Gastrocnemius medialis (tissue), 4 donors: ENCODE results near the gene CA9. TPM values are rescaled to one million over a fixed set of nuclear protein-coding genes. Genes with fewer than 3 reads are reported as not detected.

Experiments
- ATAC-seq, 2 donors: fragments of 150-250 bp; one replicate each; pipeline ENCODE4 v1.9.1; 2016
- DNase-seq, 2 donors: peaks; one replicate each; pipeline ENCODE4 v3.0.0-alpha.2; 2019
- H3K27ac ChIP-seq, 4 donors: fragments of 200-600 bp; sonication (generic); 1 replicate in 1 of 4; 2 replicates in 3 of 4; pipeline ENCODE4 v1.5.1; 2016 to 2018; ENCODE audit warnings: mild to moderate bottlenecking in 2 of 4, moderate library complexity in 1 of 4
- H3K27me3 ChIP-seq, 3 donors: fragments of 200-600 bp; sonication (generic) in 2 of 3; 1 replicate in 1 of 3; 2 replicates in 2 of 3; pipeline versions ENCODE4 v1.5.1 to v1.6.0; 2016 to 2019; ENCODE audit warnings: mild to moderate bottlenecking in 1 of 3, moderate library complexity in 1 of 3
- H3K36me3 ChIP-seq, 2 donors: fragments of 200-600 bp; sonication (generic) in 1 of 2; one replicate each; pipeline ENCODE4 v1.5.1; 2017 to 2018
- H3K4me1 ChIP-seq, 2 donors: fragments of 200-600 bp; sonication (generic) in 1 of 2; one replicate each; pipeline ENCODE4 v1.5.1; 2016 to 2017; ENCODE audit warnings: mild to moderate bottlenecking in 2 of 2
- H3K4me3 ChIP-seq, 4 donors: fragments of 200-600 bp; sonication (generic) in 3 of 4; 1 replicate in 1 of 4; 2 replicates in 3 of 4; pipeline ENCODE4 v1.5.1; 2016 to 2019; ENCODE audit warnings: mild to moderate bottlenecking in 2 of 4
- H3K9me3 ChIP-seq, 3 donors: fragments of 200-600 bp; sonication (generic) in 2 of 3; 1 replicate in 1 of 3; 2 replicates in 2 of 3; pipeline ENCODE4 v1.5.1; 2016 to 2019
- POLR2A ChIP-seq, 2 donors: fragments of 450-650 bp; IDR thresholded peaks; one replicate each; pipeline ENCODE4 v1.6.1; 2017; ENCODE audit warnings: antibody characterized with exemption in 2 of 2, mild to moderate bottlenecking in 2 of 2, moderate library complexity in 2 of 2
- in situ Hi-C, 4 donors: fragments of 200-750 bp; cut with MboI; loops; one replicate each; pipeline versions ENCODE4 v1.15.0 to v1.8.0; 2017; ENCODE audit warnings: low sequenced_read_pairs in 4 of 4
- intact Hi-C: fragments of 100-400 bp; cut with DNase I; formaldehyde crosslinking; loops from one replicate; pipeline ENCODE4 v1.15.1; 2023; ENCODE audit warnings: low total_unique reads
- total RNA-seq, 4 donors: library from RNA; depleted of rRNA; stranded (reverse); fragments of >200 nt; gene quantifications; one replicate each; pipeline versions ENCODE4 v1.1.0 to v1.2.3, GENCODE V29; 2016
- TF ChIP-seq, protein P1 (sequence below), 5 experiments: fragments of 450-650 bp in 3 of 5; fragments of 200-600 bp in 2 of 5; sonication (generic) in 2 of 5; IDR thresholded peaks in 4 of 5; conservative IDR thresholded peaks in 1 of 5; 1 replicate in 4 of 5; 2 replicates in 1 of 5; pipeline ENCODE4 v1.5.1; 2016 to 2019; ENCODE audit warnings: antibody characterized with exemption in 5 of 5, mild to moderate bottlenecking in 3 of 5, moderate library complexity in 3 of 5

CA9 gene
- total RNA-seq, 4 donors from 2014 or later = not detected

DNA sequence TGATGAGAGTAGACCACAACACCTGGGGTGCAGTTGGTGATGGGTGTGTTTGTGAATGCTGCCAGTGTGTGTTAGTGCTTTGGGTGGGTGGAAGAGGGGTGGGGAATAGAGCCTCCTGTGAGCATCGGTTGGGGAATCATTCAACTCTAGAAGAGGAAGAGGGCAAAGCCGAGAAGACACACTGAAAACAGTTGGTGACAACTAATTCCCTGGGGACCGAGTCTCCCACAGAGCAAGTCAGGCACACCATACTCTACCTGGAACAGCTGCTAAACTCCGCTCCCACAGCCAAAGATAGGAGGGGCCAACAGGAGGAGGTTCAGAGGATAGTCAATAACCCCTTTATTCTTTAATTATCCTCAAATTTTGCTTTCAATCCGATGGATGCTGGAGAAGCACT lies 7.2 kb upstream of the CA9 start:
- no peak for DNase-seq
- no peak for ATAC-seq
- TF ChIP-seq POLR2A (IDR thresholded peaks at IDR 0.05) = no peak
- TF ChIP-seq, protein P1, sequence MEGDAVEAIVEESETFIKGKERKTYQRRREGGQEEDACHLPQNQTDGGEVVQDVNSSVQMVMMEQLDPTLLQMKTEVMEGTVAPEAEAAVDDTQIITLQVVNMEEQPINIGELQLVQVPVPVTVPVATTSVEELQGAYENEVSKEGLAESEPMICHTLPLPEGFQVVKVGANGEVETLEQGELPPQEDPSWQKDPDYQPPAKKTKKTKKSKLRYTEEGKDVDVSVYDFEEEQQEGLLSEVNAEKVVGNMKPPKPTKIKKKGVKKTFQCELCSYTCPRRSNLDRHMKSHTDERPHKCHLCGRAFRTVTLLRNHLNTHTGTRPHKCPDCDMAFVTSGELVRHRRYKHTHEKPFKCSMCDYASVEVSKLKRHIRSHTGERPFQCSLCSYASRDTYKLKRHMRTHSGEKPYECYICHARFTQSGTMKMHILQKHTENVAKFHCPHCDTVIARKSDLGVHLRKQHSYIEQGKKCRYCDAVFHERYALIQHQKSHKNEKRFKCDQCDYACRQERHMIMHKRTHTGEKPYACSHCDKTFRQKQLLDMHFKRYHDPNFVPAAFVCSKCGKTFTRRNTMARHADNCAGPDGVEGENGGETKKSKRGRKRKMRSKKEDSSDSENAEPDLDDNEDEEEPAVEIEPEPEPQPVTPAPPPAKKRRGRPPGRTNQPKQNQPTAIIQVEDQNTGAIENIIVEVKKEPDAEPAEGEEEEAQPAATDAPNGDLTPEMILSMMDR (IDR thresholded peaks at IDR 0.05 in 4 of 5, conservative IDR thresholded peaks at IDR 0.05 in 1 of 5) = no peak
- in situ Hi-C loops = loop anchor here in 2 of 4 donors (10.0 to 25.0 kb wide), 2 partner anchors 58 to 104 kb away; a partner anchor contains a TSS
- H3K4me3 ChIP-seq = no peak overlapping the region
- H3K4me1 ChIP-seq = peaks cover 4 to 13% of the 10 kb centered on the region in 2 donors
- no peaks in the 10 kb centered on the region for H3K36me3 ChIP-seq
- no peaks in the 10 kb centered on the region for H3K9me3 ChIP-seq
- intact Hi-C loops = no loop called here
- H3K27ac ChIP-seq = no peak overlapping the region
- no peaks in the 10 kb centered on the region for H3K27me3 ChIP-seq

DNA sequence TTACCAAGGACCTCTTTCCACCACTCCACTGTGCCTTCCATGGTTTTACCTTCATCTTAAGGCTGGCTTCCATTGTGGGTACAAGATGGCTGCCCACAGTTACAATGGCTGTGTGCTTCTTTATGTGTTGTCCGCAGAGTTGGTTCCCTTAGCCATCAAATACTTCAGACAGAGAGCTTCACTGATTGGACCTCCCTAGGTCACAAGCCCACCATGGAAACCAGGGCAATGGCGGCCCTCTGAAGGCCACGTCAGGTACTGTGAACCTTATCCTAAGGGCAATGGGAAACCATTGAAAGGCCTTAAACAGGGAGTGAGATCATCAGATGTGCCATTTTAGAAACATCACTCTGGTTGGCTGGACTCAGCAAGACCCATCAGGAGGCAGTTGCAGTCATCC lies 5.8 kb upstream of the CA9 start:
- Histone ChIP-seq H3K36me3 (no peaks in the 10 kb centered on the region), H3K9me3 (no peaks in the 10 kb centered on the region), H3K4me3 (no peak overlapping the region), H3K27me3 (no peaks in the 10 kb centered on the region), H3K4me1 (peaks cover 4 to 12% of the 10 kb centered on the region in 2 donors), H3K27ac (no peak overlapping the region)
- intact Hi-C loops (no loop called here), in situ Hi-C loops (loop anchor here in 2 of 4 donors (10.0 to 25.0 kb wide), 2 partner anchors 57 to 106 kb away; a partner anchor contains a TSS)
- DNase-seq (no peak), ATAC-seq (no peak)
- TF ChIP-seq, protein P1 (IDR thresholded peaks at IDR 0.05 in 4 of 5, conservative IDR thresholded peaks at IDR 0.05 in 1 of 5) = no peak
- no peak for TF ChIP-seq POLR2A (IDR thresholded peaks at IDR 0.05)

DNA sequence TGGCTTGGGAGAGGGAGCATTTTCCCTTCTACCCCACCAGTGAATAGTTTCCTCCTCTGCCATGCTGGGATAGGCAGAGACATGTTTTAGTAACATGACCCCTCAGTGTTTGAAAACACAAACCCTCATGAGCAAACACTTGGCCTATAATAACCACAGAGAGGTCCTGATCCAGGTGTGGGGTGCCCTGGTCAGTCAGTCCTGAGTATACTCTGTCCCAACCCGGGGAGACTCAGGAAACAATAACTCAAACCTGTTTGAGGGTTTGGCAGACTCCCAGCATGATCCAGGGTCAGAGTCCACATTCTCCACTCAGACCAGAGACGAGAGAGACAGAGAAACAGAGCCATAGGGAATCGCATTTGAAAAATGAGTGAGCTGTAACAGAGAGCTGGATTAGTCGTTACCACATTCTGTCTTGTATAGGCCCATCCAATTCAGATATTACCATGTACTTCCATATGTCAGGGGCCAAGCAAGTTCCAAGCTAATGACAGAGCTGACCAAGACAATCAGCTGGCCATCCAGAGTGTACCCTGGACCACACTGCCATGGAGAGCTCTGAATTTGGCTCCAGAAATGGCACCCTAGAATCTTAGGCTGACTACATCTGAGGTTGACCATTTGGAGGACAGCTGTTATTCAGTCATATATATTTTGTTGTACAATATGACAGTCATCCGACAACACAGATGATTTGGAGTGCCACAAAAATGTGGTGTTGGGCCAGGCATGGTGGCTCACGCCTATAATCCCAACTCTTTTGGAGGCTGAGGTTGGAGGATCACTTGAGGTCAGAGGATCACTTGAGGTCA lies 4.2 kb upstream of the CA9 start:
- Histone ChIP-seq H3K27ac (no peak overlapping the region), H3K36me3 (no peaks in the 10 kb centered on the region), H3K27me3 (no peaks in the 10 kb centered on the region), H3K4me3 (no peak overlapping the region), H3K4me1 (peaks cover 11 to 22% of the 10 kb centered on the region in 2 donors), H3K9me3 (no peaks in the 10 kb centered on the region)
- intact Hi-C loops = no loop called here
- no peak for TF ChIP-seq POLR2A (IDR thresholded peaks at IDR 0.05)
- TF ChIP-seq, protein P1 (IDR thresholded peaks at IDR 0.05 in 4 of 5, conservative IDR thresholded peaks at IDR 0.05 in 1 of 5) = no peak
- no peak for ATAC-seq
- DNase-seq = no peak
- in situ Hi-C loops = loop anchor here in 2 of 4 donors (10.0 to 25.0 kb wide), 2 partner anchors 55 to 107 kb away; a partner anchor contains a TSS

DNA sequence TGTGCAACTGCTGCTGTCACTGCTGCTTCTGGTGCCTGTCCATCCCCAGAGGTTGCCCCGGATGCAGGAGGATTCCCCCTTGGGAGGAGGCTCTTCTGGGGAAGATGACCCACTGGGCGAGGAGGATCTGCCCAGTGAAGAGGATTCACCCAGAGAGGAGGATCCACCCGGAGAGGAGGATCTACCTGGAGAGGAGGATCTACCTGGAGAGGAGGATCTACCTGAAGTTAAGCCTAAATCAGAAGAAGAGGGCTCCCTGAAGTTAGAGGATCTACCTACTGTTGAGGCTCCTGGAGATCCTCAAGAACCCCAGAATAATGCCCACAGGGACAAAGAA lies 265 bp downstream of the CA9 start:
- in situ Hi-C loops (loop anchor here in 1 of 4 donors (25.0 kb wide), 1 partner anchor 112 kb away; a partner anchor contains a TSS), intact Hi-C loops (no loop called here)
- DNase-seq (no peak), ATAC-seq (no peak)
- no peaks in the 10 kb centered on the region for H3K36me3 ChIP-seq
- no peak overlapping the region for H3K4me3 ChIP-seq
- H3K27me3 ChIP-seq = no peaks in the 10 kb centered on the region
- no peaks in the 10 kb centered on the region for H3K9me3 ChIP-seq
- H3K4me1 ChIP-seq = peaks cover 7 to 24% of the 10 kb centered on the region in 2 donors
- TF ChIP-seq, protein P1 (IDR thresholded peaks at IDR 0.05 in 4 of 5, conservative IDR thresholded peaks at IDR 0.05 in 1 of 5) = no peak
- TF ChIP-seq POLR2A (IDR thresholded peaks at IDR 0.05) = no peak
- peak overlapping the region in 2 of 4 donors; percentile 22 to 38 for H3K27ac ChIP-seq
